Neural progenitor cell (in vitro differentiated cells): ENCODE data around the gene RPL32.

ENCODE experiments used
- CTCF ChIP-seq: fragments of 200-600 bp; sonication (generic); IDR thresholded peaks from 2 replicates; pipeline ENCODE4 v1.5.1; 2017; ENCODE audit warnings: antibody characterized with exemption, mild to moderate bottlenecking
- EZH2 ChIP-seq: fragments of 200-600 bp; sonication (generic); IDR thresholded peaks from 2 replicates; pipeline ENCODE4 v1.6.1; 2017; ENCODE audit warnings: antibody characterized with exemption, mild to moderate bottlenecking, moderate library complexity

GRCh38 chr3:12842469-12842868 lies 1.1 kb upstream of the RPL32 start:
- TF ChIP-seq CTCF: no peak
- no peak for TF ChIP-seq EZH2
